Hepatic stellate cell (primary cell): ENCODE data around the gene MPPED1.

Experiments
- DNase-seq: peaks from one replicate; pipeline ENCODE4 v3.0.0; 2011; ENCODE audit warnings: low spot score

The MPPED1 gene

GRCh38 chr22:43411040-43411868 lies 560 bp upstream of the MPPED1 start:
- DNase-seq = no peak

DNA sequence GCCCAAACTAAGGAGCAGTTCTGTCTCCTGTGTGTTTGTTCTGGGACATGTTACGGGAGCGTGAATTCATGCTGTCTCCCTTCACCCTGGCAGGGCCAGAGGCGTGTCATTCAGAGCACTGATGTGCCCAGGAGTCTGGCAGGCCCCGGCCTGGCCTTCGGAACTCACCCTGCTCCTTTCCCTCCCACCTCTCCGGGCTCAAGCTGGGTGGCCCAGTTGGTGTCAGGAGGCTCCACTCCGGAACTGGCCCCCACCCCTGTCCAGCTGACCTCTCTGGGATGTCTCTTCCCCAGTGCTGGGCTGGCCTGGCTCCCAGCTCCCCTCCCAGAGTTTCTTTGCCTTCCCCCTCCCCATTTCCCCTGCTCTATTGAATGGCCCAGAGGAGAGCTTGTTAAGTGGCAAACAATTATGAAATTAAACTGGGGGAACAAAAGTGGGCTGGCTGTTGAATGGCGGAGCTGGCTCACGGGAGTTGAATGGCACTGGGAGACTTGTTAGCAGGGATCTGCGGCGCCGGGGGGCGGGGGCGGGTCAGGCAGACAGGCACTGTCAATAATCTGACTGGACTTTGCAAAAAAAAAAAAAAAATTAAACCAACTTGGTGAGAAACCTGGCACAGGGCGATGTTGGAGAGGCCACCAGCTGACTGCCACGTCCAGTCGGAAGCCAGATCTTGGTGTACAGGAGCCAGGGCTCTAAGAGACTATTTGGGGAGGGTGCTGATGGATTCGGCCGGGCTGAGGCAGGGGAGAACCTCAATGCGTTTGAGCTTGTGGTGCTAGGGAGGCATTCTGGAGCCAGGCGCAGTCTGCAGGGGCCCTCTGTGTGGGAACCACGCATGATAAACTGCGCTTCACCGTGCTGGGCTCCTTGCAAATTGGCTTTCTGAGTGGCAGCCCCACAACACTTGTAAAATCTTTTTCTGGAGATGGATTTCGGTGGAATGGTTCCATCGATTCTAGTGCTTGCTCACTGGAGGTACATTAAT lies 1.3 kb downstream of the MPPED1 start:
- no peak for DNase-seq

DNA sequence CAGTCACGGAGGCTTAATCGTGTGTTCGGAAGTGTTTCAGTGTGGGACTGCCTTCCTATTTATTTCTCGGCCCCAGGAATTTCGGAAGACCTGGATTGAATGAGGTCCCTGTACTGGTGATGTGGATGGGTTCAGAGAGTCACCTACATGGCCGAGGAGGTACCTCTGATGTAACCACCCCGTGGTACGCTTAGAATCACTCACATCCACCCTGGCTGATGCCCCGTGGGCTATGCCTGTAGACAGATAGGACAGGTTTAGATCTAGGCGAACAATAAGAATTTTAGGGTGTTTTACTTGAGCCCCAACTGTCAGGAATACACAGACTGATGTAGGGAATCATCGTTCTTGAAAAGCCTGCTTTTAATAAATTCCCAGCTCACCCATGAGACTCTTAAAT lies 2.0 kb downstream of the MPPED1 start:
- DNase-seq = no peak

DNA sequence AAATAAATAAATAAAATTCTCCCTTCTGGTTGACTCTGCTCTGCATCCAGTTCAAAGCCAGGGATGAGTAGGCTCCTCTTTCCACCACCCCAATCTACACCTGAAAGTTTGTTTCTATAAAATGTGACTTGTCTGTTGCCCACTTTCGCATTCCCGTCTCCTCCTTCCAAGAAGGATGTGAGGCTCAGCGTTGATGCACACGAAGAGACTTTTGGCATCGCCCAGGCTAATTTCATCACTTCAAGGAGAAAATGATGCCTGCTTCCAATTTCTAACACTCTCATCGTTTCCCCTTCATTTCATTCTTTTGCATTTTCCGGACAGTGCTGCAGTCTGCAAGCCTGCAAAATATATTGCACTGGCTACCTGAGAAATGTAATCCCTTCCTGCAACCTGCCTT lies 3.9 kb downstream of the MPPED1 start:
- DNase-seq = no peak

- DNase-seq = no peak
Observed at GRCh38 chr22:43417555-43417954, 5.7 kb downstream of the MPPED1 start.

DNA sequence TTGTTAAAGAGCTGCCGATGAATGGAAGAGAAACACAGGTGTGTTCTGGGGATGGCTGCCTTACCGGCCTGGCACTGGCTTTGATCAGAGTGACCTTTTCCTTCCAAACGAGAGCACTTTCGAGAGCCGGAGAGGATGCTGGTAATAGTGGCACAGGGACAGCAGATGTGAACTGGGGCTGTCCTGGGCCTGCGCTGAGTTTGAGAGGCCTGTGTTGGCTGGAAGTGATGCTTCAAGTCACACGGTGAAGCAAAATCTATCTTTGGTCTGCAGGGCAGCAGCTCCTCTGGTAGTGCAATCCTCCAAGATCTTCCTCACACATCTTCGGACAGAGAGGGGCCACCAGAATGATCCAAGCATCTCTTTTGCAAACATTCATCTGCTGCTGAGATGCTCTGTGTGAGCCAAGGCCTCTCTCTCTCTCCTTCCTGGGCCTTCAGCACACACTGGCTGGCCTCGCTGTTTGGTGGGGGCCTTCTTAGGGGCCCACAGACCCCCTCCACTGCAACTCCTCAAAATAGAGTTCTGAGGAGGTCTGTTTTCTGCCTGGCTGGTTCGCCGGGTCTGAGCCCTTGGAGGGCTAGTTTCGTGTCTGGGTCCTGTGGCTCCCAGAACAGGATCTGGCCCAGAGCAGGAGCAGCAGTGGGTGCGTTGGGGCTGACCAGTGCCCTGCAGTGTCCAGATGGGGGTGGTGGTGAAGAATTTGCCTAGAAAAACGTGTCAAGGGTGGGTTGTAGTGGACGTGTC lies 6.4 kb downstream of the MPPED1 start:
- DNase-seq = no peak

- no peak for DNase-seq
Observed at GRCh38 chr22:43419371-43420080, 7.7 kb downstream of the MPPED1 start.

DNA sequence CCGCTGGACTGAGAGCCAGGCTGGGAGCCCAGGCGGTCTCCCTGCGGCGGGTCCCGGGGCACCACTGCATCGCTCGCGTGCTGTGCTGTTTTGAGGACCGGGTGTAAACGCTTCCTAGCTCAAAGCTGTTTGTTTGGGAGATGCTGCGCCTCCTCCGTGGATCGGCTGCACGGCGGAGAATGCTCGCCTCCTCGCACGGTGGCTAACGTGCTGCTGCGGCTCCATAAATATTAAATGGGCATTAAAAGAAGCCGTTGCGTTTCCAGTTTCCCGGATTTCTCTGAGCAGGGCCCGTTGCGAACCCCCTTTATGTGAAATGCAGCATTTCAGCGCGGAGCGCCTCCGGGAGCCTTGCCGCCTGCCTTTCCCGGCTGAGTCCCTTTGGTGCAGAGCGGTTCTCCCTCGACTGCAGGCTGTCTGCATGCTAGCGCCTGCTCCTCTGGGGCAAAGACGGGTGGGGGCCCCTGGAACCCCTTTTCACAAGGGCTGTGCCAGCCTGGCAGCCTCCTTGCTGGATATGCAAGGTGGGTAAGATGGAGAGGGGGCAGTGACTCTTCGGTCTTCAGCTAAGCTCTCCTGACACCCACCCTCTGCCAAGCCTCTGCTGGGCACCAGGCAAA lies 9.3 kb downstream of the MPPED1 start:
- DNase-seq = no peak

- no peak for DNase-seq
Observed at GRCh38 chr22:43421914-43422615, 10.3 kb downstream of the MPPED1 start.

GRCh38 chr22:43423046-43423445 lies 11.2 kb downstream of the MPPED1 start:
- no peak for DNase-seq

DNA sequence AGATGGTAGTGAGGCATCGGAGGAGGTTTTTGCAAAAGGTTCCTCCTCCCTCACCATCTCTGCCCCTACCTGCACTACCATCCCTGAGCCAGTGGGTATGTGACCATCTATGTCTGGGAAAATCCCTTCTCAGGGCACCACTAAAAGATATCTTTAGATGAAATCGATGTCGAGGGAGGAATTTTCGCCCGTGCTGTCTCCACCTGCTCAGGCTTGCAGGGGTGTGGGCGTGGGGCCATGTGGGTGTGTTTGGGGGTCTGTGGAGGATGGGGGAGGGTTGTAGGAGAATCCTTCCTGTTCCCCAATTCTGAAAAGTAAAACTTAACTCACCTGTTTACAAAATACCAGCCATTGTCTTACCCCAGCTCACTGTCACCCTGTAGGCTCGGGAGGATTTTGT lies 12.4 kb downstream of the MPPED1 start:
- DNase-seq = no peak

DNA sequence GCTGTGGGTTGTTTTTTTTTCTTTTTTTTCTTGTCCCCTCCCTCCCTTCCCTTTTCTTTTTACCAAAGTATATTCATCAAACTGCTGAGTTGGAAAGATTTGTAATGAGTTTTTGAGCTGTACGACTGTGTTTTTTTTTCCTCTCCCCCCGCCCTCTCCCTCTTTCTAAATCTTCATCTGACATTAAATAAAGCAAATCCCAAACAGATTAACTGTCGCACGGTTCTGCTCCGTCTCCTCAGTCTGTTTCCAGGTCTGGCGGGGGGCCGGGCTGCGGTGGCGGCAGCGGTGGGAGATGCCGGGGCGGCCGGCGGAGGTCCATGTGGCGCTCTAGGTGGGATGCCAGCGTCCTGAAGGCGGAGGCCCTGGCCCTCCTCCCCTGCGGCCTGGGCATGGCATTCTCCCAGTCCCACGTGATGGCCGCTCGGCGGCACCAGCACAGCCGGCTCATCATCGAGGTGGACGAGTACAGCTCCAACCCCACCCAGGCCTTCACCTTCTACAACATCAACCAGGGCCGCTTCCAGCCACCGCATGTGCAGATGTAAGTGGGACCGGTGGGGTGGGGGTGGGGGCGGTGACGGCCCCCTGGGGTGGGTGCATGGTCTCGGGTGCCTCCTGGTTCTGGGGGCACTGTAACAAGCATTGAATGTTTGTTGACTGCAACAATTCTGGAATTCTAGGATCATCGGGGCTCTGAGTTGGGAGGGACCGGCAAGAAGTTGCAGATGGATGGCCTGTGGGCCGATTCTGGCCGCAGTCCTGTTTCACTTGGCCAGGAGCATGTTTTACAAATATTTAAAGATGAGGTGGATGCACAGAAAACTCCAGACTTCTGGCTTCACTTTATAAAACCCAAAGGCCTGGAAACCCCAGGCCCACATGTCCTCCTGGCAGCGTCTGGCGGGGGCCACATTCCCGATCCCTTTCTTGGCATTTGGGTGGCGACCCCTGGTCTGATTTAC lies 13.1 kb downstream of the MPPED1 start:
- DNase-seq = no peak

DNA sequence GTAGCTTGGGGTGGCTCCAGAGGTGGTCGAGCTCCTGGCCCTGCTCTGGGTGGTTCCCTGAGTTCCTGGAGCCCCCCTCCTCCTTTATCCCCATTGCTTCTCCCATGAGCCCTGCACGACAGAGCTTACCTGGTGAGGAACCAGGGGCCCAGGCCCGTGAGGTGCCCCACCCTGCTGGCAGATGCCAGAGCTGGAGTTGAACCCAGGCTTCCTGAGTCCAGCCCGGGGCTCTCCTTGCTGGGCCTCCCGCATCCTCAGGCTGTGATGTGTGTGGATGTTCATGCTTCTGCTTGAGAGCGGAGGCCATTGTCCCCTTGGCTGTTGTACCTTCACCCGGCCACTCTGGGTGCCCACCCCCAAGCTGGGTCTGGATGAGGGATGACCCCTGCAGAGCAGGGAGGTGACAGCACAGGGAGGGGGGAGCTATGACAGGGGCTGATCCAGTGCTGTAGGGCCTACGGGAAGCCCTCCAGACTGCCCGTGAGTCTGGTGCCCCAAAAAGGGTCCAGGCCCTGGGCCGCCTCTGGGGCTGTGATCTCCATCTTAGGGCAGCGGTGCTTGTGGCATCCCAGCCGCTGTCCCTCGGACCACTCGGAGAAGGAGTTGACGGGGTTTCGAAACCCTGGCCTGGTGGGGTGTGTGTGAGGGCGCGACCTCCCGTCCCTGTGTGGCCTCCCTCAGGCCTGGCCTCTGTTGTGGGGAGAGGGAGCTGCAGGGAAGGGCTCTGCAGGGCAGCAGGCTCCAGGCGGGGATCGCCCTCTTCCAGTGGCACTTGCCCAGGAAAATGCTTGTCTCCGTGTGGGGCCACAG lies 14.4 kb downstream of the MPPED1 start:
- no peak for DNase-seq

DNA sequence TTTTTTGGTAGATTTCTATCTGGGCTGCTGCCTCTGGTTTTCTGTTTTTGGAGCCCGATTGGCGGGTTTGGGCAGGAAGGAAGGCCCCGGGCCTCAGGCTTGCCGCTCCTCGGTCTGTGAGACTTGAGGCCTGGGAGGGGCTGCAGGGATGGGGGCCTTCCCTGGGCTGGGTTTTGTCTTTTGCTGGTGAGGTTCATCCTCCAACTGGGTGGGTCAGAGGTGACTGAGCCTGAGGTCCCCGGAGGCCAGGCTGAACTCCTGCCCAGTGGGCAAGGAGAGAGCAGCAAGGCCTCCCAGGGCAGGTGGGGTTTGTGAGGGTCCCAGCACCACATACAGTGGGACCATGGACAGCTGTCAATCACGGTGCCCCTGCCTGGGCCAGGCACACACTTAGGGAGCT lies 15.0 kb downstream of the MPPED1 start:
- DNase-seq = no peak

DNA sequence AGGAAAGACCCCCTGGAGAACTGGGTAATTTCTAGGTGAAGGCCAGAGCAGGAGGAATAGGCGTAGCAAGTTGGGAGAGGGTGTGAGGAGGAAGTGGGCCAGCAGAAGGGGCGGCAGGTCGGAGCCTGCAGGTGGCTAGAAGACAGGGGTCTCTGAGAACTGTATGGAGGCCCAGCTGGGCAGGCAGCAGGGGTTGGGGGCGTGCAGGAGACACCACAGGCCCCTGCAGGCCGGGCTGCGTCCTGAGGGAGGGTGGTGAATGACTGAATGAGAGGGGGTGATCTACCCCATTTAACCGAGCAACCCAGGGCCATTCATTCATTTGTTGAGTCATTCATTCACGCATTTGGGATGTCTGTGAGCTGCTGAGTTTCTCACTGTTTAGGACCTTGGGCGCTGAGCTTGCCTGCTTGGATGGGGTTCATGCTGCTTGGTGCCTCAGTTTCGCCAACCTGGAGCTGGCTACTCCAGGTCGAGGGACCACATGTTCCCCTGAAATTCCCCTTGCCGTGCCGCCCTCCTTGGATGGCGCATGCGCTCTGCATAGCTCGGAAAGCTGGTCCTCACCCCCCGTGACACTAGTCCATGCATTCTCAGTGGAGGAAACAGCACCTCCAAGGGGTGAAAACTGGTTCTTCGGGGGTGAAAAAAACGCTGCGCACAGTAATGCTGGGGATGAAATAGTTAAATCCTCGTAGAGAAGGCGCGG lies 15.6 kb downstream of the MPPED1 start:
- DNase-seq = no peak

DNA sequence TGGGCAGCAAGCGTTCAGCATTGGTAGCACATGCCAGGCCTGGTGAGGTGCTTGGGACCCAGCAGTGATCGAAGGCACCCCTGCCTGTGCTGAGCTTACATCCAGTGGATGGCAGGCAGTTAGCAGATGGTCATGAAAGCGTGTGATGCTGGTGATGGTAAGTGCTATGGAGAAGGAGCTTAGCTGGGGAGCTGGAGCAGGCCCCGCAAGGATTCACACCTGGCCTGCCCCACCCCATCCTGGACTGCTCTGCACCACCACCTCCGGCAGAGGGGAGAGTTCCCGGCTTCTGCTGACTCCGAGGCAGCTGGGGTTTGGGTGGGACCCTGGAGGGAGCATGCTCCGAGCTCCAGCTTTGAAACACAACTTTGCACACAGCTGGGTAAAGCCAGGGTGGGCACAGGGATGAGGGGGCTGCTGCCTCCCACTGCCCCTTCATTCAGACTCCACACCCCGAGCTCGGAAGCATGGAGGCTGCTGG lies 16.2 kb downstream of the MPPED1 start:
- DNase-seq = no peak

- DNase-seq = no peak
Observed at GRCh38 chr22:43428521-43428920, 16.7 kb downstream of the MPPED1 start.

DNA sequence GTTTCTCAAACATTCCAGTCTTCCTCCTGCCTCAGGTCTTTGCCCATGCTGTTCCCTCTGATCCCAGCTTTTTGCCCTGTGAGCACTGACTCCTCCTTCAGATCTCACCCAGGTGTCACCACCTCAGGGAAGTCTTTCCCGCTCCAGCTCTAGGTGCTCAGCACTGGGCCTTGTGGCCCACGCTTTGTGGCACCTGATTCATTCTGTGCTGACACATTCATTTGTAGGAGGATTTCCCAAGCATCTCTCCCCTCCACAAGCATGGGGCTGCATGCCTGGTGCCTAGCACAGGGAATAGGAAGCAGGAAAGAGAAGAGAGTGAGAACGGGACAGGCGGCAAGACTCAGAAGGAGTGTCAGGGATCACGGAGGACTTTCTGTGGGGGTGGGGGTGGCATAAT lies 17.6 kb downstream of the MPPED1 start:
- DNase-seq = no peak
